ENCODE measurements around the gene COL18A1.
"Not testable (repeated sequence)": the region's sequence is repeated elsewhere in the genome, so short reads cannot be mapped to it uniquely, and the experiment has no call there.

Gene COL18A1

DNA sequence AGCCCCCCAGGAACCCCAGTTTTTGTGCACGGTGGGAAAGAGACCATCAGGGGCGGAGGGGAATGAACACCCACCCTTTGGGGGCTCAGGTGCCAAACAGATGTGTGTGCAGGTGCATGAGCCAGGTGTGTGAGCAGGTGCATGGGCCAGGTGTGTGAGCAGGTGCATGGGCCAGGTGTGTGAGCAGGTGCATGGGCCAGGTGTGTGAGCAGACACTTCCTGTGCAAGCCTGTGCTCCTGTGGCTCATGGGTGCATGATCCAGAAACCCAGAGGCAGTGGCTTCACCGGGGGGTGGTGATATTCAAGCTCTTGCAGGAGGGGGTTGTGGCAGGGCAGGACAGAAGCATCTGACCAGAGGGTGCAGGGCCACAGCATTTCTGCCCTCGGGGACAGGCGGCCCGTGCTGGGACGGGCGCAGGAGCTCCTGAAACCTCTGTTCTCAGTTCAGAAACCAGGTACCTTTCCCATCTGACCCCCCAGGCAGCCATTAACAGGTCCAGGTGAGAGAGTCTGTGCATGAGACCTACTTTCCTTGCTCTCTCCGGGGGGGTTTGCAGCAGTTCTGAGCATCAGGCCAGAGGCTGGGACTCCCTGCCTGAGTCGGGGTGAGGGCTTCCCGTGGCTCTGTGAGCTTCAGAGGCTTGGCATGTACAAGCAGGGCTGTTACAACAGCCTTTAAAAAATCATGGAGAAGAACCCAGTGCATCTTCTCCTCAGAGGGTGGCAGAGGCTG is 29.1 kb downstream of the COL18A1 start:
- H3K27ac ChIP-seq = no peak overlapping the region
- no peak for TF ChIP-seq ZFX (IDR thresholded peaks at IDR 0.05)
- no peak for TF ChIP-seq CTCF (conservative IDR thresholded peaks at IDR 0.05)

- no peak for TF ChIP-seq ZFX (IDR thresholded peaks at IDR 0.05)
- no peak overlapping the region for H3K27ac ChIP-seq
Measured at GRCh38 chr21:45434645-45435217, 29.8 kb downstream of the COL18A1 start.

DNA sequence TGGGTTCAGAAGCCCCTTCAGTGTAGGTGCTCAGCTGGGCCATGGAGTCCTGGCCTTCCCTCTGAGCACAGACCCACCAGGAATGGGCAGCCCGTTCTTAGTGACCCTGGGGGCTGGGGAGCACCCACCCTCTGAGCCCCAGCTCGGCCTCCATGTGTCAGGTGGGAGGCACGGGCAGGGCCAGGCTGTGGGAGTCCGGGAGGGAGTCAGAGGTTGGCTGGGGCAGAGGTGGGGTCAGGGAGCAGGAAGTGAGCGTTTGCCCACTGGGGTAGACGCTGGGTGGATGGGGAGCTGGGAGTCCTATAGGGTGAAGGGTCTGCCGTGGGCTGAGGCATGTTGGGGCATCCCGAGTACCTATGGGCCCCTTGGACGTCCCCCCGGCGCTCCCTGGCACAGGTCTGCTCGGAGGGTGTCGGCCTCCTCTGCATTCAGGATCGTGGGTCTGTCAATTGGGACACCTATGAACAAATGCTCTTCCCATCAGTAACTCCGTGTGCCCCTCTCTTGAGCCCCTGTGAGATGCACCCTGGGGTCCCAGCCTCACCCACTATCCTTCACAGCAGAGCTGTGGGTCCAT is 30.5 kb downstream of the COL18A1 start:
- H3K27ac ChIP-seq = no peak overlapping the region
- TF ChIP-seq CTCF (conservative IDR thresholded peaks at IDR 0.05) (no peak), ZFX (IDR thresholded peaks at IDR 0.05) (no peak)

GRCh38 chr21:45436351-45437065 is 31.5 kb downstream of the COL18A1 start:
- no peak overlapping the region for H3K27ac ChIP-seq

GRCh38 chr21:45437844-45438243 is 32.9 kb downstream of the COL18A1 start:
- not testable (repeated sequence) for H3K27ac ChIP-seq

More at GRCh38 chr21:45436351-45437065, 31.5 kb downstream of the COL18A1 start:
- TF ChIP-seq ZFX (IDR thresholded peaks at IDR 0.05) (no peak), CTCF (conservative IDR thresholded peaks at IDR 0.05) (no peak)

DNA sequence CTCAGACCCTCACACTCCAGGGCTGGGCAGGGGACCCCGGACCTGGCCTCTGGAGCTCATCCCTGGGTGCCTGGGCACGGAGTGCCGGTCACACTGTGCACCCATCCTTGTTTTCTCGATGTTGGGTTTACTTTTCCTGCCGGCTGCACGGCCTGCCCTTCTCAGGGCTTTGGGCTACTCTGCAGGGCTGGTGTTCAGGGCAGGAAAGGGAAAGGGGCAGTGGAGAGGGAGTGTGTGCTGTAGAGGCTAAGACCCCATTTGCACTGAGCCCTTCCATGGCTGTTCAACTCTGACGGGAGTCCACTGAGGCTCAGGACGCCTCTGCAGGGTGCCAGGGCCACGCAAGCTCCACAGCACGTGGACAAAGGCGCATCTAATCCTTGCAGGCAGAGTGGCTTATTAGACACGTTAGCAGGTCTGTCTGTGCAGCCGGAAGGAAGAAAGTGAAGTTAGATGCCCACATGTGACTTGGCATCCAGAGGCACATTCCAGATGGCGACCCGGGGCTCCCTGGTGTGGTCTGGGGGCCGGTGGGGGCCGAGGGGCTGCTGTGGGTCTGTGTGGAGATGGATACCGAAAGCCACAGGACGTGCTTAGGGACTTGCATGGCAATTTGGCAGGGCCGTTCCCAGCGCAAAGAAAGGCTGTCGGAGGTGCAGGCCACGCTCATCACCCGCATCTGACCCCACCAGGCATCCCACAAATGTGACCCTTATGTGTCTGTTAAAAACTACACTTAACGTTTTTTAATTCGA is 33.6 kb downstream of the COL18A1 start:
- H3K27ac ChIP-seq = no peak overlapping the region; the same call in 1 of the 2 replicates
- TF ChIP-seq CTCF (conservative IDR thresholded peaks at IDR 0.05) = no peak
- TF ChIP-seq ZFX (IDR thresholded peaks at IDR 0.05) = no peak

DNA sequence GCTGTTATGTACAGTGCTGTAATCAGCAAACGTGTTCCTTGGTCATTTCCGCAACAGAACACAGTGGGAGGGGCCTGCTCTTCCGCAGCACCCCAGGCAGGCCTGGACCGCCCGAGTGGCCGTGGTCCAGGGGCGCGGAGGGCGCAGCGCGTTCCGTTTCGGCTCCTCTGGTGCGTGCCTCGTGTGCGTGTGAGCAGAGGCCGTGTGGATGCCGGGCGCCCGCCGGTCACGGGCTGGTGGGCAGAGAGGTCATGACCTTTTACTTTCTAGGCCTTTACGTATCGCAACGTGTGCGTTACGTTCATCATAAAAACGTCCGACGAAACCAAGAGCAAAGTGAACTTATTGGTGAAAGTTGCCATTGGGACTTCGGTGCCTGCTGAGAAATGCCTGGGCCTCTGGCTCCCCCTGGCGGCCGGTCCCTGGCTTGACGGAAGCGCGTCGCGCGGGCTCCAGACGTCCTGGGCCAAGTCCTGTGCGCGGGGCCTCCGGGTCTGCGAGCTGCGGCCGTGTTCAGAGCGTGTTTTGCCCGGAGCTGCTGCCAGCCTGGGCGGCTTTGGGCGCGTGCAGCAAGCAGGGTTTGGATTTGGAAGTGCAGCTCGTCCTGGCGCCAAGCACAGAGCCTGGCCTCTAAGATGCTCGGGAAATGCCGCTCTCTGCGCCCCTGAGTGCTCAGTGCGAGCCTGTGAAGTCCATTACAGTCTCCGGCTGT is 34.4 kb downstream of the COL18A1 start:
- no peak overlapping the region; the same call in 1 of the 2 replicates for H3K27ac ChIP-seq
- TF ChIP-seq CTCF (conservative IDR thresholded peaks at IDR 0.05) (peak; percentile 92), ZFX (IDR thresholded peaks at IDR 0.05) (no peak)
